B cell (primary cell): ENCODE results near the gene TNFRSF12A. TPM values are rescaled to one million over a fixed set of nuclear protein-coding genes. Genes with fewer than 3 reads are reported as not detected.

Experiments
- ATAC-seq: fragments of 200-7000 bp; cut with Tn5 transposase; one replicate; pipeline ENCODE4 v1.10.0; 2021; ENCODE audit warnings: low read depth, mild to moderate bottlenecking, moderate number of reproducible peaks, moderate library complexity
- CTCF ChIA-PET: fragments of 350-600 bp; sonication (Branson Sonifier 250); formaldehyde crosslinking; loops from one replicate; lab custom pipeline; 2021; ENCODE audit warnings: antibody characterized with exemption, inconsistent platforms; lab: Charles Lee
- POLR2A ChIA-PET: fragments of 350-600 bp; sonication (Branson Sonifier 250); formaldehyde crosslinking; loops from one replicate; lab custom pipeline; 2021; ENCODE audit warnings: antibody characterized with exemption; lab: Charles Lee
- DNase-seq: peaks from one replicate; pipeline ENCODE4 v3.0.0; 2013
- H2AFZ ChIP-seq: 2 replicates; pipeline ENCODE4 v1.6.1; 2012; ENCODE audit warnings: mild to moderate bottlenecking, low read depth, low read length; ENCODE audit not compliant: insufficient read depth, poor library complexity, severe bottlenecking
- H3K27ac ChIP-seq, 2 donors: 1 replicate in 1 of 2; 2 replicates in 1 of 2; pipeline ENCODE4 v1.5.1; 2012 to 2013; ENCODE audit warnings: low read length in 2 of 2, mild to moderate bottlenecking in 2 of 2, moderate library complexity in 1 of 2
- H3K27me3 ChIP-seq, 4 experiments: fragments of 200-600 bp in 1 of 4; sonication (generic) in 1 of 4; replicated peaks in 1 of 4; 1 replicate in 2 of 4; 2 replicates in 2 of 4; pipeline versions ENCODE4 v1.6.1 to v1.7.0; 2013 to 2016; ENCODE audit warnings: low read length in 3 of 4, mild to moderate bottlenecking in 2 of 4, mixed read lengths in 1 of 4, moderate library complexity in 1 of 4; ENCODE audit not compliant: insufficient read depth in 4 of 4, control insufficient read depth in 3 of 4; ENCODE audit errors: control extremely low read depth in 1 of 4
- H3K36me3 ChIP-seq, 2 experiments: replicated peaks in 1 of 2; 1 replicate in 1 of 2; 2 replicates in 1 of 2; pipeline versions ENCODE4 v1.6.1 to v1.7.1; 2013; ENCODE audit warnings: low read length in 1 of 2; ENCODE audit not compliant: insufficient read depth in 2 of 2, control insufficient read depth in 1 of 2; ENCODE audit errors: control extremely low read depth in 1 of 2, extremely low read depth in 1 of 2
- H3K4me1 ChIP-seq, 2 donors: fragments of 200-600 bp in 1 of 2; sonication (generic) in 1 of 2; 1 replicate in 1 of 2; 2 replicates in 1 of 2; pipeline versions ENCODE4 v1.5.1 to v1.6.1; 2013 to 2017; ENCODE audit warnings: low read length in 2 of 2; ENCODE audit not compliant: control insufficient read depth in 2 of 2, insufficient read depth in 2 of 2
- H3K4me2 ChIP-seq: replicated peaks from 2 replicates; pipeline ENCODE3; 2012; ENCODE audit warnings: mild to moderate bottlenecking, low read depth, low read length; ENCODE audit not compliant: poor library complexity, severe bottlenecking
- H3K4me3 ChIP-seq, 5 experiments: fragments of 200-600 bp in 1 of 5; sonication (generic) in 1 of 5; 1 replicate in 3 of 5; 2 replicates in 2 of 5; pipeline versions ENCODE4 v1.5.1 to v1.7.0; 2011 to 2016; ENCODE audit warnings: low read length in 4 of 5, mild to moderate bottlenecking in 4 of 5, low read depth in 2 of 5, control low read depth in 1 of 5, moderate library complexity in 1 of 5; ENCODE audit not compliant: insufficient read depth in 1 of 5; ENCODE audit errors: control extremely low read depth in 1 of 5, extremely low read depth in 1 of 5
- H3K79me2 ChIP-seq: fragments of 200-600 bp; sonication (generic); one replicate; pipeline ENCODE4 v1.6.0; 2016; ENCODE audit warnings: low read length; ENCODE audit not compliant: control insufficient read depth, insufficient read depth
- H3K9ac ChIP-seq: fragments of 200-600 bp; sonication (generic); 2 replicates; pipeline ENCODE4 v1.6.1; 2017; ENCODE audit warnings: mild to moderate bottlenecking, low read length, moderate library complexity
- H3K9me3 ChIP-seq, 3 donors: one replicate each; pipeline versions ENCODE4 v1.6.1 to v1.7.1; 2013; ENCODE audit warnings: low read length in 2 of 3; ENCODE audit not compliant: control insufficient read depth in 2 of 3, insufficient read depth in 1 of 3; ENCODE audit errors: control extremely low read depth in 1 of 3
- H4K20me1 ChIP-seq: 2 replicates; pipeline ENCODE4 v1.6.0; 2012; ENCODE audit warnings: mild to moderate bottlenecking, low read length; ENCODE audit not compliant: insufficient read depth, control insufficient read depth, poor library complexity, severe bottlenecking
- H3K27ac Mint-ChIP-seq: one replicate; pipeline ENCODE4 v1.8.0; 2021; ENCODE audit warnings: mixed read lengths
- H3K27me3 Mint-ChIP-seq: one replicate; pipeline ENCODE4 v1.8.0; 2021; ENCODE audit warnings: mixed read lengths
- H3K4me1 Mint-ChIP-seq: one replicate; pipeline ENCODE4 v1.8.0; 2021; ENCODE audit warnings: mixed read lengths
- H3K4me3 Mint-ChIP-seq: one replicate; pipeline ENCODE4 v1.8.0; 2021; ENCODE audit warnings: mixed read lengths
- H3K9me3 Mint-ChIP-seq: one replicate; pipeline ENCODE4 v1.8.0; 2022; ENCODE audit warnings: mixed read lengths; ENCODE audit not compliant: insufficient read depth
- CTCF ChIP-seq: fragments of 200-600 bp; IDR thresholded peaks from one replicate; pipeline ENCODE4 v1.8.0; 2022; ENCODE audit warnings: antibody characterized with exemption, mild to moderate bottlenecking
- EZH2 ChIP-seq: IDR thresholded peaks from 2 replicates; pipeline ENCODE4 v1.6.1; 2012; ENCODE audit warnings: borderline replicate concordance, low read depth, mild to moderate bottlenecking, moderate library complexity, low read length; ENCODE audit not compliant: insufficient read depth, poor library complexity, severe bottlenecking
- WGBS: methylation state at CpG from one replicate; pipeline ENCODE4 v1.1.5; 2013; ENCODE audit warnings: missing lambda C conversion rate; ENCODE audit not compliant: insufficient coverage; 5-methylcytosine and 5-hydroxymethylcytosine counted together
- intact Hi-C: fragments of 100-400 bp; cut with micrococcal nuclease; formaldehyde crosslinking; loops from one replicate; pipeline ENCODE4 v1.10.0; 2022
- polyA plus RNA-seq: library from polyadenylated mRNA; depleted of rRNA; stranded (reverse); fragments of >200 nt; gene quantifications from 2 replicates; pipeline ENCODE4 v1.2.3, GENCODE V29; 2012
- total RNA-seq, 2 donors: library from RNA; stranded (reverse); fragments of 120-200 nt in 1 of 2; gene quantifications; 1 replicate in 1 of 2; 2 replicates in 1 of 2; pipeline versions ENCODE4 v1.2.3 to v1.2.4, GENCODE V29; 2013 to 2022

The TNFRSF12A gene
- total and polyA plus RNA-seq, 2 donors (not counting 1 experiment from before 2014, with no cell fraction given) = 0.61 to 1.3 TPM

GRCh38 chr16:3059723-3060242 lies 39.6 kb downstream of the TNFRSF12A start:
- Histone ChIP-seq H2AFZ (peak overlapping the region; percentile 98), H3K9ac (peak overlapping the region; percentile 83), H3K27ac (peak overlapping the region in 1 of 2 donors; percentile 51), H3K36me3 (no peaks in the 10 kb centered on the region), H3K4me2 (peak overlapping the region; percentile 99), H3K4me1 (peaks cover 18 to 20% of the 10 kb centered on the region in 2 donors), H3K9me3 (no peaks in the 10 kb centered on the region), H3K4me3 (peak overlapping the region in 4 of 5 experiments; percentile 75 to 93 (median 82)), H3K79me2 (no peaks in the 10 kb centered on the region), H4K20me1 (no peaks in the 10 kb centered on the region), H3K27me3 (peaks cover 0 to 6% (median 0%) of the 10 kb centered on the region in 4 experiments)
- no peaks in the 10 kb centered on the region for H3K9me3 Mint-ChIP-seq
- TF ChIP-seq CTCF = no peak
- no peak for TF ChIP-seq EZH2
- 71% methylated on average over 6 of the region's 9 CpGs for WGBS
- ChIA-PET CTCF (interaction anchor here (0.6 to 6.5 kb wide), 19 partner anchors 11 to 398 kb away, joined by 3 to 140 read pairs (median 5); partner anchors contain the start of genes HCFC1R1, THOC6, ZNF213 and ZSCAN10), POLR2A (interaction anchor here (0.7 to 2.1 kb wide), 5 partner anchors 33 to 99 kb away, joined by 3 to 13 read pairs (median 5); partner anchors contain the start of gene ZNF213)
- H3K27me3 Mint-ChIP-seq = no peaks in the 10 kb centered on the region
- DNase-seq = no peak
- H3K27ac Mint-ChIP-seq = peak overlapping the region; percentile 65
- peak overlapping the region; percentile 87 for H3K4me3 Mint-ChIP-seq
- intact Hi-C loops = loop anchor here (1.0 to 2.0 kb wide), 6 partner anchors 17 to 107 kb away; partner anchors contain the start of gene THOC6
- ATAC-seq = no peak
- peaks cover 15% of the 10 kb centered on the region for H3K4me1 Mint-ChIP-seq
